C4-2B (cell line): ENCODE measurements around the gene GALNT7.

Source experiments
- H3K27ac ChIP-seq: fragments of 450-650 bp; 2 replicates; pipeline ENCODE4 v1.5.1; 2017
- CTCF ChIP-seq: fragments of 450-650 bp; conservative IDR thresholded peaks from 2 replicates; pipeline ENCODE4 v1.5.1; 2017; ENCODE audit warnings: mild to moderate bottlenecking
- ZFX ChIP-seq: fragments of 450-650 bp; IDR thresholded peaks from 2 replicates; pipeline ENCODE4 v1.6.1; 2017

GALNT7 gene

GRCh38 chr4:173332021-173332487, 163.4 kb downstream of the GALNT7 start:
- H3K27ac ChIP-seq: no peak overlapping the region
- TF ChIP-seq ZFX (no peak), CTCF (no peak)

GRCh38 chr4:173332963-173333657, 164.5 kb downstream of the GALNT7 start:
- H3K27ac ChIP-seq: peak overlapping the region; percentile 98

GRCh38 chr4:173333658-173334084, 165.1 kb downstream of the GALNT7 start:
- no peak for TF ChIP-seq CTCF
- TF ChIP-seq ZFX: no peak
- H3K27ac ChIP-seq: peak overlapping the region; percentile 98

More at GRCh38 chr4:173332963-173333657, 164.5 kb downstream of the GALNT7 start:
- no peak for TF ChIP-seq ZFX
- TF ChIP-seq CTCF: no peak

- H3K27ac ChIP-seq: peak within 1 kb of the TSS; percentile 98
- TF ChIP-seq ZFX: no peak
- no peak for TF ChIP-seq CTCF
These were observed 165.7 kb downstream of the GALNT7 start, which contains the start of gene HMGB2 for GRCh38 chr4:173334085-173334890. TSS of gene HMGB2 (minus strand) at chr4:173334358. CDS start at chr4:173333649, 709 bp downstream.

- H3K27ac ChIP-seq: peak overlapping the region; percentile 98
- no peak for TF ChIP-seq CTCF
- TF ChIP-seq ZFX: no peak
These were observed 166.5 kb downstream of the GALNT7 start for GRCh38 chr4:173334891-173335752.

- no peak overlapping the region for H3K27ac ChIP-seq
- TF ChIP-seq CTCF (no peak), ZFX (no peak)
These were observed 168.9 kb downstream of the GALNT7 start for GRCh38 chr4:173337463-173337862.
